Activated gamma-delta T cell (primary cell): Measurements from ENCODE around the gene POLR2L.

Source experiments
- DNase-seq: peaks from one replicate; lab custom pipeline; 2025; lab: John Stamatoyannopoulos, UW

The POLR2L gene

DNA sequence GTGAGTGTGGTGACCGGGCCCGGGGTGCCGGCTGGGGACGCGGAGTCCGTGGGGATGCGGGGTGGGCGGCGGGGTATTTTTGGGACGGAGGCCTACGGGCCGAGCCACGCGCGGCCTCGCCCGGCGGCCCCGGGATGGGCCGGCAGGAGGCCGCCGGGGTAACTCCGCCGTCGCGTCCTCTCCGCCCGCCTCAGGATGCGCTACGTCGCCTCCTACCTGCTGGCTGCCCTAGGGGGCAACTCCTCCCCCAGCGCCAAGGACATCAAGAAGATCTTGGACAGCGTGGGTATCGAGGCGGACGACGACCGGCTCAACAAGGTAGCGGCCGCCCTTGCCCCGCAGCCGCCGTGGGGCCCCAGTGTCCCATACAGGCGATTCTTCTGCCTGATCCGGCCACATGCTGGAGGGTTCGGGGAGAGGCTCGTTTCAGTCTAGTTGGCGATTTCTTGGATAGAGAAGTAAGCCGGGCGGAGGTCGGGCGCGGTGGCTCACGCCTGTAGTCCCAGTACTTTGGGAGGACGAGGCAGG, 32.2 kb downstream of the POLR2L start:
- DNase-seq, result no peak

DNA sequence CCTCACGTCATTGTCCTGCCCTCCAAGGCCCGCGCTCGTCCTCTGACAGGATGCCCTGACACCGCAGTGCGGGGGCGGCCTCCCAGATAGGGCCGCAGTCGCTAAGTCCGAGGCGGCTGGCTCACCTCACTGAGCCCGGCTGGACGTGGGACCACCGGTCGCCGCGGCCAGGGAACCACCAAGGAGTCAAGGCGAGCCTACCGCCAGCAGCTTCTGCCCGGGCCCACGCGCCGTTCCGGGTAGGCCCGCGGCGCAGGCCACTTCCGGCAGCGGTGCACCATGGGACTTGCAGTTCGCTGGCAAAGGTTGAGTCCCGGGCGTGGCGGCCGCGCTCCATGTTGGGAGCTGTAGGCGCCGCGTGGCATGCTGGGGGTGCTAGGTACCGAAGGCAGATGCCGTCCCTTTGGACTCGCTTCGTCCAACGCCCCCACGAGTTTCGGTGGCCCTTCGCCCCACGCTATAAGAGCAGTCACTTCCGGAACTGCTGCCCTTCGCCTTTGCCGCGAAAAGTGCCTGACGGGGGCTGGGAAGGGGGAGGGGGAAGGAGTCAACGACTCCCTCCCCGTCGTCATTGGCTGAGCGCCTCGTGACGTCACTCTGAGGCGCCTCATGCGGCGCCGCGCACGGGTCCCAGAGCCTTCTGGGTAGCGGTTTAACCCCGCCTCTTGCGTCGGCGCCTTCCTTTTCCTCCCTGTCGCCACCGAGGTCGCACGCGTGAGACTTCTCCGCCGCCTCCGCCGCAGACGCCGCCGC, 32.9 kb downstream of the POLR2L start, which contains the start of gene RPLP2:
Gene RPLP2 (plus strand): TSS at position 681 of the 753 bp plus-strand sequence. CDS start 268 bp downstream, outside the sequence.
- DNase-seq, result peak; percentile 97

DNA sequence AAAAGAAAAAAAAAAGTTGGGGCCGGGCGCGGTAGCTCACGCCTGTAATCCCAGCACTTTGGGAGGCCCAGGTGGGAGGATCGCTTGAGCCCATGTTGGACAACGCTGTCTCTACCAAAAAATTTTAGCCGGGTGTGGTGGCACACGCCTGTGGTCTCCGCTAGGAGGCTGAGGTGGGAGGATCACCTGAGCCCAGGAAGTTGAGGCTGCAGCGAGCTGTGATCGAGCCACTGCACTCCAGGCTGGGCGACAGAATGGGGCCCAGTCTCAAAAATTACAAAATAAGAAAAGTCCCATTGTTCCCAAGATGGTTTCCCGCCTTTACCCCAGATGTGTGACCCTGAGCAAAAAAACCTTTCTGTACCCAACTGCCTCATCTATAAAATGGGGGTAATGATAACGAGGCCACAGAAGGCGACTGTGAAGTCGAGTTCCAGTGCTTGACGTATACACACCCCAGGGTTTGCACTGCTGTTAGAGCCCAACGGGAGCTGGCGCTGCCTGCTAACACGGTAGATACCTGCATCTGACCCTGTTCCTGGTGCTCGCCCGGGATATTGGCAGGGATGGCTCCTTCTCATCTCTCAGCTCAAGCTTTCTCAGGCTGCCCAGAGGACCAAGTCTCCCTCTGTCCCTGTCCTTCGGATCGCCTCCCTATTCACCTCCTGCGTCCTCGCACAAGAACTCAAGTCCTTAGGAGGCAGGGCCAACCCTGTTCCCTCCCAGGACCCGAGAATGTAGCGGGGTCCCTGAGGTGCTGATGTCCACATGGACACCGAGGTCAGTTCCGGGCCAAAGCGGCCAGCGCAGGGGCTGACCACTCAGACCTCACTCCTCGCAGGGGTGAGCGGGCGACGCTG, 33.7 kb downstream of the POLR2L start:
- DNase-seq, result no peak

DNA sequence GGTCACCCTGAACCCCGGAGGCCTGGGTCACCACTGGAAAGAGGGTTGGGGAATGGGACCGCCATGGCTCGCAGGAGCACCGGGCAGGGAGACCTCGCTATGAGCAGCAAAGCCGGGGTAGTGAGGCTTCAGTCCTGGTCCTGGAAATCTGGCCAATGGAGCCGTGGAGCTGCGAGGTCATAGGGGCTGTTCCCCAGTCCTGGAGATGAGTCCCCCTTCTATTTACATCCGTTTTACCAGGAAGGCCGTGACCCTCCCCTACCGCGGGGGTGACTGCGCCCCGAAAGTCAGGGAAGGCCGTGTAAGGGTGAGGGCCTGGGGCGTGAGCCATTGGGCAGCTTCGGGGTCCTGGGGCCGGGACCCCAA, 37.7 kb downstream of the POLR2L start:
- no peak for DNase-seq

DNA sequence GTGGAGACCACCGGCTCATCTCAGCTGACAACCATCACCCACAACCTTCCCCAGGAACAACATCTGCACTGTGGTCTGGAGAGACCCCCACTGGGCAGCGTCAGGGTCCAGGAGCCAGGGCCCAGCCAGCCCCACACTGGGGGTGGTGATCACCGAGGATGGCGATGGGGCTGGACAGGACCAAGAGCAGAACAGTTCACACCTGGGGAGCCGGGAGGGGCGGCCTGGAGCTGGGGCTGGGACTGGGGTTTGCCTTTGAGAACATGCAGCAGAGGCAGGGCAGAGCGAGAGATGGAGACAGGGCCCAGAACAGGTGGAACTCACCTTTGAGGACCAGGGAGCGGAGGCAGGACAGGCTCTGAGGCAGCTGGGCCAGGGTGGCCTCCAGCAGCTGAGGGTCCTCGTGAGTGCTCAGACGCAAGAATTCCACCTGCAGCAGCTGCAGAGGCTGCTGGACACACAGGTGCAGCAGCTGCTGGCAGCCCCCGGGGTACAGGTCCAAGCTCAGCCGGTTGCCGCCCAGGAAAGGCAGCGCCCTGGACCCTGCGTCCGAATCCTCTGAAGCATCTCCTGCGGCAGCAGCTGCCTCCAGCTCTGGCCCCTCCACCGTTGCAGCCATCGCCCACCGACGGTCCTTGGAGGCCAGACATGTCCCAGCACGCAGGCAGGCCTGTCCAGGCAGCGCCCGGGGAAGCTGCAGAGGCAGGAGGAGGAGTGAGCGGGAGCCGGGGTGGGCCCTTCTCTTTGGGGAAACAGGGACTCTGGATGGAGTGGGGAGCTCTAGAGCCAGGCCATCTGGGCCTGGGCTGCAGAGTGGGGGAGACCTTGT, 38.3 kb downstream of the POLR2L start:
- no peak for DNase-seq

DNA sequence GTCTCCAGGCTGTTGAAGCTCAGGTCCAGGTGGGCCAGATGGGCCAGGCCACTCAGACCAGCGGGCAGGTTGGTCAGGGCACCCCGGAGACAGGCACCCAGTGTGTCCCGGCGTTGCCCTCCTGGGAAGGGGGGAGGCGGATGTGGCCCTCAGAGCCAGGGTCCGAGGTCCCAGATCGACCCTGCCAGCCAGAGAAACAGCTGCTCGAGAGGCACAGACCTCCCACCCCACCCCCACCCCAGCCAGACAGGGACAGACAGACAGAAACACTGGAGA, 38.9 kb downstream of the POLR2L start:
- DNase-seq, result no peak

DNA sequence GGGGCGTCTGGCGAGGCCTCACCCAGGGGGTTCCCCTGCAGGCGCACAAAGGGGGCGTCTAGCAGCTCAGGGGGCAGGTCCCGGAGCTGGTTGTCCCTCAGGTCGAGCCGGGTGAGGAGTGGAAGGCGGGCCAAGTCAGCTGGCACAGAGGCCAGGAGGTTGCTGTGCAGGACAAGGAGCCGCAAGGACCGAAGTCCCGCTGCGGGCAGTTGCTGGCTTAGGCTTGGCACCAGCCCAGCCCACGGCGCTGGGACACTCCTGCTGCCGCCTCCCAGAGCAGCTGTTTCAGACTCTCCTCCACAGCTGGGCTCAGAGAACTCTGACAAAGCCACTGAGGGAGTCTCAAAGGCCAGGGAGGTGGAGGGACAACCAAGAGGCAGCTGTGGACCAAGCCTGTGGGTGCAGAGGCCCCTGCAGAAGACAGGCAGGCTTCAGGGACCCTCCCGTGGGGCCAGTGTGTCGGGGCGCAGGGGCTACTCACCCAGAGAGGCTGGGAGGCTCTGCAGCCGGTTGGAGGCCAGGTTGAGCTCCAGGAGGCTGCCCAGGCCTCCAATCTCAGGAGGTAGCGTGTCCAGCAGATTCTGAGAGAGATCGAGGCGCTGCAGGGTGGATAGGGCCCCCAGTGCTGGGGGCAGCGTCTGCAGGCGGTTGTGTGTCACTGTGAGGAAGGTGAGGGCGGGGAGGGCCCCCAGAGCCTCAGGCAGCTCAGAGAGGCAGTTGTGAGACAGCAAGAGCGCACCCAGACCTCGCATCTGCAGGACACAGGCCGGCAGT, 39.4 kb downstream of the POLR2L start:
- DNase-seq, result no peak

DNA sequence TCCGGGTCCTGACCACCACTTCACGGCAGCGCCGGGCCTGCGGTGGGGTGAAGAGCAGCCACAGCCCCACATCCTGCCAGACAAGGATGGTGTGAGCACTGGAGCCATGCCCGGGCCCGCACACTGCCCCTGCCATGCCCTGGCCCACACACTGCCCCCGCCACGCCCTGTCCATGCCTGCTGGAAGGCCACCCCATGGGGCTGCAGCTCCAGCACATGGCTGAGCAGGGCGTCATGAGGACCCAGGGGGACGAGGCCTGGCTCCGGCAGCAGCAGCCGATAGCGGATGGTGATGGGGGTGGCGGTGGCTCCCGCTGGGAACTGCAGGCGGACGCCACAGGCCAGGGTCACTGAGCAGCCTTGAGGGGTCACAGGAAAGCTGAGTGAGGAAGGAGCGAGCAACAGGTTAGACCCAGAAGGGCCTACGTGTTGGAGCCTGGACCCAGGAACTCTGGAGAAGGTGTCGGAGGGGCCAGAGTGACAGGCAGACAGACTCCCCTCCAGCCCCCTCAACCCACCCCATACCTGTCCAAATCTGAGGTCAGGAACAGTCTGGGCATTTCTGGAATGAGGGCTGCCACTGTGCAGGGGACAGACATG, 40.2 kb downstream of the POLR2L start:
- DNase-seq, result no peak

DNA sequence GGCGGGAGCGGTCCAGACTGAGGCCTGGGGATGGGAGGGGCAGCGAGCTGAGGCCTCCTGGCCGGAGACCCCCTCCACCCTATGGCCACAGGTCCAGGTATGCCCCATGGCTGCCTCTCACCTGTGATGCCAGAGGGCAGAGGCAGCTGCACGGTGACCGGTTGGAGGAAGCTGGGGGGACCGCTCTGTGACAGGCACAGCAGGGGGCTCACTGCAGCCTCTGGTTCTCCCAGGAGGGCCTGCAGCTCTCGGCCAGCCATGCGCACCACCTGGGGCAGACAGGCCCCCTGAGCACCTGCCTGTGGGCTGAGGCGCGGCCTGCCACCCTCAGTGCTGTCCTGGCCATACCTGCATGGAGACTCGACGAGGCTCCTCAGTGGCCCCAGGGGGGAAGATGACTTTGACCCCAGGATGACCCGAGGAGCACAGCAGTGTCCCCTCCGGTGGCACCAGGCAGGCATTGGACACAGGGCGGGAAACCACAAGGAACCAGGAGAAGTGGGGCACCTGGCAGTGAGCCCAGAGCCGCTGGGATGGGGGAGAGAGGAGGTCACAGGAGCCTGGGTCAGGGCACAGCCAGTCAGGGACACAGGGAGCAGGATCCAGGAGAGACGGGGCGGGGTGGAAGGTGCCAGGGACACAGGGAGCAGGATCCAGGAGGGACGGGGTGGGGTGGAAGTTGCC, 41.1 kb downstream of the POLR2L start:
- DNase-seq, result no peak

DNA sequence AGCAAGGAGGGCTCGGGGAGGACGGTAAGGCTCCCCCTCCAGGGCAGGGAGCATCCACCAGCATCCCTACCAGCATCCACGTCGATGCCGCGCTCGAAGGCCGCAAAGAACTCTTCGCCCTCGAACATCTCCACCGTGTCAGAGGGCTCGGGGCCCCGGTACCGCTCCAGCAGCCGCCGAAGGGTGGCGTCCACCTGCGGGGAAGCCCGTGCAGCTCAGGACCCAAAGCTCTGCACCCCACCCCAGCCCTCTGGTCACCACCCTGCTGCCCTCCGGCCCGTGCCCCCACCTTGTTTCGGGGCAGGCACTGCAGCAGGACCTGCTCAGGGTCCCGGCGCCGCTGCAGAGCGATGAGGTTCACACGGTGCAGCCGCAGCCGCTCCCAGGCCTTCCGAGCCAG, 41.9 kb downstream of the POLR2L start:
- no peak for DNase-seq

DNA sequence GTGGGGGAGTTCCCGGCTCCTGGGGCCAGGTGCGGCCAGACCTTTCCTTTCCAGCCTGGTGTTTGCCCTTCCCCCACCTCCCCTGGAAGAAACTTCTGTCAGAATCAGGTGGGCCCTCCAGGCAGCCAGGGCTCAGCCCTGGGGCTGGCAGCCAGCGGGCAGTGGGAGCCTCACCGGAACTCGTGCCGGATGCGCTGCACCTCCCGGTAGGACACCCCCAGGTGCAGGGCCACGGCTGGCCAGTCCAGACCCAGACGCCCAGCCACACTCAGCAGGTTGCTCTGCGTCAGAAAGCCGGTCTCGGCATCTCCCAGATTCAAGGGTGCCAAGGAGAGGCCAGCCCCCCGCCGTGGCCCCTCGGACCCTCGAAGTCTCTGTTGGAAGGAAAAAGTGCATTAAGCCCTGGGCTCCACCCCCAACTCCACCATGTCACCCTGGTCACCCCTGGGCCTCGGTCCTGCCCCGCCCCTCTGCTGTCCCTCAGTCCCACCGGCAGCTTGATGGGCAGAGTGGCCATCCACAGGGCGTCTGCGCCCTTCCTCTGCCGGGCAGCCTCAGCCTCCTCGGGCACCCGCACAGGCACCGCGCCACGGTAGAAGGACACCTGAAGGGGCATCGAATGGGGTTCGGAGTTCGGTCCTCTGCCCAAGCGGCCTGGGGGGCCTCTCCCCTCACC, 42.5 kb downstream of the POLR2L start:
- DNase-seq, result no peak

DNA sequence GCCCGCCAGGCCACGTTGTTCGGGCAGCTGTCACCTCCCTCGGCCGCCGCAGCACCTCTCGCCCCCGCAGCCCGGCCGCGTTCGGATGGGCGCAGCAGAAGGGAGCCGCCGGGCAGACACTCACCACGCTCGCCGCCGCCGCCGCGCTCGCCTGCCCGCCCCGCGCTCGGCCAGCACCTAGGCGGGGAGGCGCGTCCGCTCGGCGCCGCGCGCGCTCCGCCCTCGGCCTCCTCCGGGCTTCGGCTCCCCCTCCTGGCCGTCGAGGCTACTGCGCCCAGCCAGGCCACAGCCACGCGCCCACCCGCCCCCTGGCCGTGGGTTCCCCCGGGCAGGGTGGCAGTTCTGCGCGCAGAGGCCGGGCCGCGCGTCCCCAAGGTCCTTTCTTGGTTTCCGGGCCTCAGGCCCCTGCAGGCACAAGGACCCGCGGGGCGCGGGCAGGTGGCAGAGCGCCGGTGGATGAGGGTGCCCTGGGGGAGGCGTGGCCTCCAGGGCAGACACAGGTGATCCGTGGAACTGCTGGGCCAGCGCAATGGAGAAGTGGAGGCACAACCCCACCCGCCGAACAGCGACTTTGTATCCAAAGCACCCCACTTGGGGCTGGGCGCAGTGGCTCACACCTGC, 44.1 kb downstream of the POLR2L start, which contains the start of gene SLC25A22:
Gene SLC25A22 (minus strand): TSS at position 189 of the 621 bp plus-strand sequence. CDS start 3,275 bp downstream, outside the sequence.
- DNase-seq, result peak; percentile 71

DNA sequence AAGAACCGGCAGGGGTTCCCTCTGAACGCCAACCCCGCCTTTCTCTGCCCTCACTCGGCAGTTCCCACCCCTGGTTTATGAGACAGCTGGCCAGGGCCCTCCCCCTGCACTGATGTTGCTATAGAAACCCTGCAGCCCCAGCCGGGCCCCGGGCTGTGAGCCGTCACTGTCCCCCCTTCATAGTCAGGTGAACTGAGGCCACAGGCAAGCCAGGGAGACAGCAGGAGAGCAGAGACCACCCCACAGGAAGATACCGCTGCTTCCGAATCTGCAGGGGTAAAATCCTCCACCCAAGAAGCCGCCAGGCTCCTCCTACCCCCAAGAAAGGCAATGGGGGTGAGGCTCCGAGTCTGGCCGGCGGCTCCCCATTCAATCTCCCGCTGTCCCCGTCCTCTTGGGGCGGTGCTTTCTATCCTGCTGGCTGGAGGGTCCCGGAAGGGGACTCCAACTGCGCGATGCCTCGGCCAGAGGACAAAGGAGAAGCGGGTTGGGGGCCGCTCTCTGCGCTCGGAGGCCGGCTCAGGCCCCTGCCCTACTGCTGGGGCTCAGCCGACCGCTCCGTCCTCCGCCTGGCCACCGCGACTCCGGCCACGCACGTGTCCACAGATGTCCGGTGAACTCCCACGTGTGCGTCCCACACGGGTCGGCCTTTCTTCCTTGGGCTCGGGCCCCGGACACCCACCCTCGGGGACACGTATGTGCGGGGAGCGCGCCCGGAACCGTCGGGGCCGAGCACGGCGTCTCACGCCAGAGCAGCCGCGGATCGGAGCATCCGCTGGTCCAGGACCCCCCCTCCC, 44.8 kb downstream of the POLR2L start:
- DNase-seq, result peak; percentile 63

DNA sequence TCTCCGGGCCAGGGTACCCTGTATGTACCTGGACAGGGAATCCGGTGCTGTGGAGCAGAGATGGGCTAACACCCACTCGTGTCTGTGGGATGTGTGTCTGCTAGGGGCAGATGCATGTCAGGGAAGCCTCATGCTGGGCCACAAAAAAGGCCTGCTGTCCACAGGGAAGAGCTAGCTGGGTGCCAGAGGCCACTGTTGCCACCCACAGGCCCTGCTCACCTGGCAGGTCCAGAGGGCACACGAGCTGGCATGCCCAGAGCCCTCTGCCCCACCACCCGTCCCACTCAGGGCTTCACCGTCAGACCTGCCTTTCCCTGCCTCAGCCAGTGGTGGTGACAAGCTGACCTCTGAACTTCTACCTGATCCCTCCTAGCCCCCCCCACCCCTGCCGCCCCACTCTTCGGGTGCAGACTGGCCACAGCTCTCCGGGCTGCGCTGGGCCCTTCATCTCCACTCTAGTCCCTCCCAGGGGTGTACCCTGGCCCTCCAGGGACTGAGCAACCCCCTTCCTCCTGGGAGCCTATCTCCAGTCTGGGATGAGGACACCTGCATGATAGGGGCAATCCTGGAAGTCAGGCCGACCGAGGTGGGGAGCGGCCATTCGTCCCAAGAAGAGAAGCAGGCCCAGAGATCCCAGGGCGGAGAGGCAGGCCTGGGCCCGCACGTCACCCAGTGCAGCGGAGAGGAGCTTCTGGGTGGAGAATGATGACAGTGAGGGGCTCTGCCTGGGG, 45.6 kb downstream of the POLR2L start:
- DNase-seq, result no peak

DNA sequence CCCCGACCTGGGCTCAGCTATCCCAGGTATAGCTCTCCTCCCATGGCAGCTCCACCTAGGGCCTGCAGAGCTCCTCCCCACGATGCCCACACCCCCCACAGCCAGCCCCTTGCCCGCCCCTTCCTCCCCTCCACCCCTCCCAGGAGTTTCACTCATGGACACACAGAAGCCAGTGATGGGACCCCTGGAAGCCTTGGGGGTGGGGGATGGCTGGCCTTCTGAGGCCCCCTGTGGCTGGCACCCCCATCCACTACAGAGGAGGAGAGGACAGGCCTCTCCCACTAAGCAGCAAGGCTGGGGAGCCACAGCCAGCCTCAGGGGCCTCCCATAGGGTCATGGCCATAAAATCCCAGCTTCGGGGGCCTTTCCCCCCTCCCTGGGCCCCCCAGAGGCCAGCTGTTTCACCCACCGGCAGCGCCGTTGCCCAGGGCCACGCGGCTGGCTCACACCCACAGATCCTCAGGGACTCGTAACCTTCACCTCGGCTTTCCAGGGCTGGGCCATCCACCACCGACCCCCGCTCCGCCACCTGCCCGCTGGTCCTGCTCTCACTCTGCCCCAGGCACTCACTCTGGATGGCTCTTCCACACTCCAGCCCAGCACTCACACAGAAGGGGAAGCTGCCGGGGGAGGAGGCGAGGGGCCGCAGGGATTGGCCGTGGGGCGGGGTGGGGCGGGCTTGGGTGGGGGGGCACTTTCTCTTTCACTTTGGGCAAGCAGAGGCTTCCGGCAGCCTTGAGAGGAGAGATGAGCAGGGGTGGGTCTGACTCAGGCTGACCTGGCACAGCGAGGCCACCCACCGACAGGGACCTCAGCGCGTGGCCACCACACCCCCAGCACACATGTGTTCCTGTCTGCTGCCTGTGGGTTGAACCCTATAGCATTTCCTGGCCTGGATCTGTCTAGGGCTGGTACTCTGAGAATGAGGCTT, 46.4 kb downstream of the POLR2L start:
- peak; percentile 59 for DNase-seq

DNA sequence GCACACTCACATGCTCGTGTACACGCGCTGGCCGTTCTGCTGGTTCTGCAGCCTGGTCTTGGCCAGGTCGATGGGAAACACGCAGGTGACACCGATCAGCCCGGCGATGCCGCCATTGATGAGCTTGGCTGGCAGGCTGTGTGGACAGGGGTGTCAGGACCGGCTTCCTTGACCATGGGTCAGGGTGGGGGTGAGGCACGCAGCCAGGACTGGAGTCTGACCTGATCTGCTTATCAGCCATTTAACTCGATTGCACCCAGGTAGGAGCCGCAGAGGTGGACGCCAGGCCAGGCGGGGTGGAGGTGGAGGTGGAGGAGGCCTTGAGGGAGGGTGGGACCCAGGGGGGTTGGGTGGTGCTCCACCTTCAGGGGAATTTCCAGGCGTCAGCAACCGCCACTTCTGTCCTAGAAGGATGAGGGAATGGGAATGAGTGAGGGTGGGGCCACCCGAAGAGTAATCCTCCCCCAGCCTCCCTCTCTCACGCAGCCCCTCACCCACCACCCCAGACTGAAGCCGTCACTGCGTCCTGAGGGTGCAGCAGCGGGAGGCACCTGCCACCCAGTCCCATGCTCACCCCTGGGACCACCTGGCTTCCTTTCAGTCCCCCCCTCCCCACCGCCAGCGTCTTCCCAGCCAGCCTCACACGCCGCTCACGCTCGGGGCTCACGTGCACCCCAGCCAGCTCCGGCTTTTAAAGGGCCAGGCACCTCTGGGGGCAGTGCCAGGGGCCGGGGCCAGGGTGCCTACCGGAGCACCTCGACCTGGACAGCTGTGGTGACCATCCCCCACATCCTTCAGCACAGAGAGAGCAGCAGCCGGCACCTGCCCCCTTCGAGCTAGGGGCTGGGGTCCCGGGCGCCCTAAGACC, 47.3 kb downstream of the POLR2L start:
- DNase-seq, result no peak
